T-helper 1 cell treated with Interleukin-12 subunit alpha and Interleukin-12 subunit beta and Interleukin-4 antibody, amounts not matched to agents 30 μg/mL and 1 μg/mL, for 36 hours (primary cell): ENCODE measurements around the gene PRKRA.
"Not testable (repeated sequence)": the region's sequence is repeated elsewhere in the genome, so short reads cannot be mapped to it uniquely, and the experiment has no call there.

ENCODE experiments used
- H3K27ac Mint-ChIP-seq: one replicate; pipeline ENCODE4 v1.8.0; 2021; ENCODE audit warnings: mild to moderate bottlenecking, mixed read lengths
- H3K27me3 Mint-ChIP-seq: one replicate; pipeline ENCODE4 v1.8.0; 2021; ENCODE audit warnings: low read depth, mixed read lengths
- H3K36me3 Mint-ChIP-seq: one replicate; pipeline ENCODE4 v1.8.0; 2021; ENCODE audit warnings: low read depth, mixed read lengths
- H3K4me1 Mint-ChIP-seq: one replicate; pipeline ENCODE4 v1.8.0; 2021; ENCODE audit warnings: low read depth, mixed read lengths
- H3K4me3 Mint-ChIP-seq: one replicate; pipeline ENCODE4 v1.8.0; 2021; ENCODE audit warnings: mild to moderate bottlenecking, moderate library complexity, mixed read lengths
- H3K9me3 Mint-ChIP-seq: one replicate; pipeline ENCODE4 v1.8.0; 2021; ENCODE audit warnings: mixed read lengths

Gene PRKRA

DNA sequence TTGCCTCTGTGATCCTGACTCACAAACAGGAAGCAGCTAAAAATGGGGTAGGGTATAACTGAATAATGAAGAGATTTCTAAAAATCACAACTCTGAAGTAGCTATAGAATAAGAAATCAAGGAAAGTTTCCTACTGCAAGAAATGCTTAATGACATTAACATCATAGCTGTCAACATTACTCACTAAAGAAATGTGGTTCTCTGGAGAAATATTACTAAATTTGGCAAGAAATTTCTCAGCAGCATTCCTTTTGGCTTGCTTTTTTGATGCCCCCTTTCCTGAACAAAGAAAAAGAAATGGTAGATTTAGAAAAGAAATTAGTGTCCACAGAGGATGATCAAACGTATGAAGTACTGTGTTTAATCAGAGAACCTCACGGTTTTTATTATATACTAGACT, 9.5 kb downstream of the PRKRA start:
- H3K4me1 Mint-ChIP-seq: peaks cover 3% of the 10 kb centered on the region
- H3K36me3 Mint-ChIP-seq: peaks cover 45% of the 10 kb centered on the region
- H3K27me3 Mint-ChIP-seq: no peaks in the 10 kb centered on the region
- H3K4me3 Mint-ChIP-seq: no peak overlapping the region
- no peak overlapping the region for H3K27ac Mint-ChIP-seq
- no peaks in the 10 kb centered on the region for H3K9me3 Mint-ChIP-seq

DNA sequence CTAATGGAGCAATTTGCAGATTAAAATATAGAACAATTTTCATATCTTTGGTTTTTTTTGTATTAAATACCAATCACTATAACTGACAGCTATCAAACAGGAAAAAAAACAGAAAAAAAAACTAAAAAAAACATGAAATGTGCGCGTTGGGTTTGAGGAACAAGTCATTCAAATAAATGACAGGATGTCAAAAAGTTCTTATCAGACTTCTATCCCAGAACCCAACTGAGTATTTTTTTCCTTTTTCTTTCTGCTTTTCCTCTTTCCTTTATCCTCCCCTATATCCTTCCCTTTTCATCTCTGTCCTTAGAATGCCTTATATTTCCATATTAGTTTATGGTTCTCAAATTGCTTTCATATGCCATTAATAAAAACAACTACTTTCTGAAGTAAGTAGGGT, 14.3 kb downstream of the PRKRA start:
- peaks cover 3% of the 10 kb centered on the region for H3K4me1 Mint-ChIP-seq
- H3K27ac Mint-ChIP-seq: no peak overlapping the region
- no peaks in the 10 kb centered on the region for H3K27me3 Mint-ChIP-seq
- H3K9me3 Mint-ChIP-seq: no peaks in the 10 kb centered on the region
- H3K4me3 Mint-ChIP-seq: no peak overlapping the region
- H3K36me3 Mint-ChIP-seq: peaks cover 39% of the 10 kb centered on the region

DNA sequence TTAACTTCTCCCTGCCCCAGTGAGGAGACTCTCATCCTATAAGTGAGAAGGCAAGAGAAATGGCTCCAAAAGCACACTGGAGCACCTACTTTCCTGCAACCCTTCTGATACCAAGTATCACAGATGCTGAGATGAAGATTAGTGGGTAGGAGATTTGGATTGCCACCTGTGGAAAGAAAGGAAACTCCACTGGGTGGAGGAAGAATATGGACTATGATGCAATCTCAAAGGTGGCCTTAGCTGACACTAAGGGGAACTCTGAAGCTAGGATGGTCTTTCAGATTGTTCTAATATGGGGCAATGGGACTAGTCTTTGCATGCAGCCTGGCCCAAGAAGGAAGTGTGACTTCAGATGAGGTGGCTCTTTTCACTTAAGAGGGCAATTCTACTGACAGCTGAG, 21.6 kb downstream of the PRKRA start:
- Mint-ChIP-seq H3K9me3 (peaks cover 15% of the 10 kb centered on the region), H3K4me1 (peaks cover 3% of the 10 kb centered on the region), H3K36me3 (peaks cover 52% of the 10 kb centered on the region), H3K4me3 (no peak overlapping the region), H3K27ac (no peak overlapping the region), H3K27me3 (no peaks in the 10 kb centered on the region)

DNA sequence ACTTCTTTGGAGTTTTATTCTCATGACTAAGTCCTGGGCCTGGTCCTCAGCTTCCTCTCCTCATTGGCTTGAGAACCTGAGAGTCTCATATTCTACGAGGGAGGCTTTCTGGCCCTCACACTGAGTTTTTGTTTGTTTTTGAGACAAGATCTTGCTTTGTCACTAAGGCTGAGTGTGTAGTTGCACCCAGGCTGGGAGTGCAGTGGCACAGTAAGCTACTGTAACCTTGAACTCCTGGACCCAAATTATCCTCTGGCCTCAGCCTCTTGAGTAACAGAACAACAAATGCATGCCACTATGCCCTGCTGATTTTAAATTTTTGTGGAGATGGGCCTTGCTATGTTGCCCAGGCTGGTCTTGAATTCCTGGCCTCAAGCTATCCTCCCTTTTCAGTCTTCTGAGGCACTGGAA, 22.6 kb downstream of the PRKRA start:
- no peak overlapping the region for H3K4me3 Mint-ChIP-seq
- H3K27ac Mint-ChIP-seq: peak overlapping the region; percentile 18
- no peaks in the 10 kb centered on the region for H3K27me3 Mint-ChIP-seq
- peaks cover 3% of the 10 kb centered on the region for H3K4me1 Mint-ChIP-seq
- H3K9me3 Mint-ChIP-seq: peaks cover 17% of the 10 kb centered on the region
- peaks cover 54% of the 10 kb centered on the region for H3K36me3 Mint-ChIP-seq

DNA sequence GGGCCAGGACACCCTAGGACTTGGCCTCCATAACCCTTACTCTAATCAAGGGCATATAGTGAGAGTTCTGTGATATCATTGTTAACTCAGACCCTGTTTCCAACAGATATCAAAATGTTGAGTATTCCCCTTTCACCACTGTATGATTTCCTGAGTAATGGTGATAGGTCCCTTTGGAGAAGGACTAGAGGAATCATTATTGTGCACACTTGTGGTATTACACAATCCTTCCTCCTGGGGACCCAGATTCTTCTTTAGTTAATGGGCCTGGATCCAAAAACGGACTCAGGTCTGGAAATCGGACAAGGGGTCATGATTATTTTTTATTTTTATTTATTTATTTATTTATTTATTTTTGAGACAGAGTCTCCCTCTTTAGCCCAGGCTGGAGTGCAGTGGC, 23.5 kb downstream of the PRKRA start:
- Mint-ChIP-seq H3K9me3 (peaks cover 17% of the 10 kb centered on the region), H3K36me3 (peaks cover 58% of the 10 kb centered on the region), H3K27ac (no peak overlapping the region), H3K4me1 (peaks cover 3% of the 10 kb centered on the region), H3K4me3 (no peak overlapping the region), H3K27me3 (no peaks in the 10 kb centered on the region)

DNA sequence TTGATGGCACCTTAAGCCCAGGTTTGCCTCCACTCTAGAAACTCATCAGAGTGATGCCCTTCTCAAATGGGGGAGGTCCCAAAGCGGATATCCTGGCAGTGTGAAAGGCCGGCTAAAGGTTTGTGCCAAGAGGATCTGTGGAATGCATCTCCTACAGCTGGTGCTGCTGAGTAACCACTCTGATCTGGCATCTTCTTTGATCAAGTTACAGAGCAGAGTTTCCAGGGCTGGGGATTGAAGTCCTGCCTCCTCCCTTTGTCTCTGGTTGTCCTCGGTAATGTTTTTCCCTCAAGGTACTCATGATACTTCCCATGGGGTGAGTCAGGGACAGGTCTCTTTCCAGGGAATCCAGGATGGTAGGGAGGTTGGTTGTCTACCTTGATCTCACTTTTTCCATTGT, 24.6 kb downstream of the PRKRA start:
- H3K9me3 Mint-ChIP-seq: peaks cover 17% of the 10 kb centered on the region
- no peaks in the 10 kb centered on the region for H3K27me3 Mint-ChIP-seq
- H3K4me1 Mint-ChIP-seq: peaks cover 3% of the 10 kb centered on the region
- H3K4me3 Mint-ChIP-seq: no peak overlapping the region
- H3K27ac Mint-ChIP-seq: no peak overlapping the region
- H3K36me3 Mint-ChIP-seq: peaks cover 52% of the 10 kb centered on the region

DNA sequence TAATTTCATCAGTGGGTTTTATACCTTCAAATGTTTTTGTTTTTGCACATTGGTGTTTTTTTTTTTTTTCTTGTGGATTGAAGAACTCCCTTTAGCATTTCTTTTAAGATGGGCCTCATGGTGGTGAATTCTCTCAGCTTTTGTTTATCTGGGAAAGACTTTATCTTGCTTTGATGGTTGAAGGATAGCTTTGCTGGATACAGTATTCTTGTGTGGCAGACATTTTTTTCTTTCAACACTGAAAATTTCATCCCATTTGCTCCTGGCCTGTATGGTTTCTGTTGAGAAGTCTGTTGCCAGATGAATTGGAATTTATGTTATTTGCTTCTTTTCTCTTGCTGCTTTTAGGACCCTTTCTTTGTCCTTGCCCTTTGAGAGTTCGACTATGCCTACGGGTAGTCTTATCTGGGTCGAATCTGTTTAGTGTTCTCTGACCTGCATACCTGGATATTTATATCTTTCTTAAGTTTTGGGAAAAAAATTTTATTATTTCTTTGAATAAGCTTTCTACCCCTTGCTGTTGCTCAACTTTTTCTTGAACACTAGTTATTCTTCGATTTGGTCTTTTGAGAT, 25.6 kb downstream of the PRKRA start:
- Mint-ChIP-seq H3K4me3 (no peak overlapping the region), H3K9me3 (peaks cover 17% of the 10 kb centered on the region), H3K27ac (no peak overlapping the region), H3K36me3 (peaks cover 52% of the 10 kb centered on the region), H3K27me3 (no peaks in the 10 kb centered on the region), H3K4me1 (peaks cover 7% of the 10 kb centered on the region)

DNA sequence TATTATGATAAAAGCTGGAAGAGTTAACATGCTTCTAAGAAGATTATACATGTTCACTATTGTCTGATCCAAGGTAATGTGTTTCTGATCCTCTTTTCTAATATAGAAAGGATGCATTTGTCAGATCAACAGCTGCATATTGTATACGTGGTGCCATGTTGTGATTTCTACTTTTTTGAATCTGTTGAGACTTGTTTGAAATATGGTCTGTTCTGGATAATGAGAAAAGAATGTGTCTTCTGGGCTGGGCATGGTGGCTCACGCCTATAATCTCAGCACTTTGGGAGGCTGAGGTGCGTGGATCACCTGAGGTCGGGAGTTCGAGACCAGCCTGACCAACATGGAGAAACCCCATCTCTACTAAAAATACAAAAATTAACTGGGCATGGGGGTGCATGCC, 27.2 kb downstream of the PRKRA start:
- H3K27ac Mint-ChIP-seq, H3K4me3 Mint-ChIP-seq, H3K27me3 Mint-ChIP-seq: not testable (repeated sequence)
- H3K4me1 Mint-ChIP-seq: peaks cover 11% of the 10 kb centered on the region
- H3K36me3 Mint-ChIP-seq: peaks cover 43% of the 10 kb centered on the region
- H3K9me3 Mint-ChIP-seq: peaks cover 17% of the 10 kb centered on the region

DNA sequence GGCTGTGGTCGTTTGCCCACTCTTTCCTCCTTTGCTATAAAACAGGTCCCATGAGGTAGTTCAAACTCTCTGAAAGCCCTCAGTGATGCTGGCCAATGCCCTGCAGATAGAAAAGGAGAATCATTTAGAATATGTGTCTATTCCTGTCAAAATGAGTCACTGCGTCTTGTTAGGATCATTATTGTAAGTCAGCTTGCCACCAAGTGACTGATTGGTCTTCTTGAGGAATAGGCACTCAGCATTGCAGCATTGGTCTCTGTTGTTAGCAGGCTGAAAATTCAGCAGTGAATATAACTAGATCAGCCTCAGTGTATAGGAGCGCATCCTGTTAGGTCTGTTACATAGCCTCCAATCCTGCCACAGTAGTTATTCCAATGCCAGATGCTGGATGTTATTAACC, 28.9 kb downstream of the PRKRA start:
- Mint-ChIP-seq H3K27me3 (no peaks in the 10 kb centered on the region), H3K4me3 (no peak overlapping the region), H3K27ac (no peak overlapping the region), H3K9me3 (peaks cover 17% of the 10 kb centered on the region), H3K36me3 (peaks cover 36% of the 10 kb centered on the region), H3K4me1 (peaks cover 16% of the 10 kb centered on the region)

DNA sequence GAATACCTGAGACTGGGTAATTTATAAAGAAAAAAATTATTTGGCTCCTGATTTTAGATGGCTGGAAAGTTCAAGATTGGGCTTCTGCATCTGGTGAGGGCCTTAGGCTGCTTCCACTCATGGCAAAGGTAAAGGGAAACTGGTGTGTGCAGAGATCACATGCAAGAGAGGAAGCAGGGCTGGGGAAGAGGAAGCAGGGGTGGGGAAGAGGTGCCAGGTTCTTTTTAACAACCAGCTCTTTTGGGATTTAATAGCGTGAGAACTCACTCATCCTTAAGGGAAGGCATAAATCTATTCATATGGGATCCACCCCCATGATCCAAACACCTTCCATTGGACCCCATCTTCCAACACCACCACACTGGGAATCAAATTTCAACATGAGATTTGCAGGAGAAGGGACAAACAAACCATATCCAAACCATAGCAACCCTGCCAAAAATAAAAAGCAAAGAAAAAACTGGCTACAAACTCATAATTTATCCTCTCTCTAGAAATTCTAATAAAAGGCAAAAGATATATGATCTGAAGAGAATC, 30.4 kb downstream of the PRKRA start:
- H3K9me3 Mint-ChIP-seq: peaks cover 9% of the 10 kb centered on the region
- H3K27ac Mint-ChIP-seq: no peak overlapping the region
- H3K4me1 Mint-ChIP-seq: peaks cover 22% of the 10 kb centered on the region
- no peak overlapping the region for H3K4me3 Mint-ChIP-seq
- H3K27me3 Mint-ChIP-seq: no peaks in the 10 kb centered on the region
- peaks cover 25% of the 10 kb centered on the region for H3K36me3 Mint-ChIP-seq

DNA sequence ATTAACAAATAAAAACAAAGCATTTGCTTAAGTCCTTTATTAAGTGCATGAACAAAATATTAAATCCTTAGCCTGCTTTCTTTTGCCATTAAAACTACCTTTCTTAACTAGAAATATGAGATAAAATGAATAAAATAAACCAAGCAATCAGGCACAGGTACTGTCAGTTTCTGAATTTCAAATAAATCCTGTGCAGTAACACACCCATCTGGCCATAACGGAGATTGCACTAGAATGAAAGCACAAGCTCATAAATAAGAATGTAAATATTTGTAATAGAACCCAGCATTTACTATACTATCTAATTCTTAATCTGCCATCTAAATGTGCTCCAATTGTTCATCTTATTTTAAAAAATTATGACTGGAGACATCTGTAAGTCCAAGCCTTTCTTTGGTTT, 31.9 kb downstream of the PRKRA start:
- Mint-ChIP-seq H3K9me3 (no peaks in the 10 kb centered on the region), H3K36me3 (peaks cover 12% of the 10 kb centered on the region), H3K4me3 (no peak overlapping the region), H3K27me3 (no peaks in the 10 kb centered on the region), H3K27ac (no peak overlapping the region), H3K4me1 (peaks cover 30% of the 10 kb centered on the region)

DNA sequence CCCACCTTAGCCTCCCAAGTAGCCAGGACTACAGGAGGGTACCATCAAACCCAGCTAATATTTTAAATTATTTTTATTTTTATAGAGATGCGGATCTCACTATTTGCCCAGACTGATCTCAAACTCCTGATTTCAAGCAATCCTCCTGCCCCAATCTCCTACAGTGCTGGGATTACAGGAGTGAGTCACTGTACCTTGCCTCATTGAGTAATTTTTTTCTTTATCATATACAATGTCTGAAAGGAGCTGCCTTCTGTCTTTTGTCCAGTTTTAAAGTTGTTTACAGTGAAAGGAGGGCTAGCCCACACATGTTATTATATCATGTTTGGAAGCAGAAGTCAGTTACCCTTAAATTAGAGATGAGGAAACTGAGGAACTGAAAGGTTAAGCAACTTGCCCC, 32.5 kb downstream of the PRKRA start:
- H3K4me1 Mint-ChIP-seq: peaks cover 32% of the 10 kb centered on the region
- H3K27ac Mint-ChIP-seq: no peak overlapping the region
- H3K36me3 Mint-ChIP-seq: peaks cover 12% of the 10 kb centered on the region
- H3K9me3 Mint-ChIP-seq: no peaks in the 10 kb centered on the region
- no peaks in the 10 kb centered on the region for H3K27me3 Mint-ChIP-seq
- H3K4me3 Mint-ChIP-seq: no peak overlapping the region

DNA sequence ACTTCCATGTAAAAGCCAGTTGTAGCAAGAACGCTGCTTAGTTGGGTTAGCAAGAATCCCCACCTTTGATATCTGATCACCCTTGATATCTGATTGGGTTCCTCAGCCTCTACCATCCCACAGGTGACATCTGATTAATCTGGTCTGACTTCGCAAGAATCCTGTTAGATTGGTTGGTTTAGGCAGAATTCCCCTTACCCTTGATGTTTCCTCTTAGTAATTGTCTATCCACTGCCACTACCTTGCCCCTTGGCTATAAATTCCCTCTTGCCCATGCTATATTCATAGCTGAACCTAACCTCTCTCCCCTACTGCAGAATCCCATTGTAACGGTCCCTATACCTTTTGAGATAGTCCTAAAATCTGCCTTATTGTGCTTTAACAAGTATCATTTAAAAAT, 33.1 kb downstream of the PRKRA start:
- Mint-ChIP-seq H3K4me1 (peaks cover 37% of the 10 kb centered on the region), H3K4me3 (no peak overlapping the region), H3K27ac (no peak overlapping the region), H3K9me3 (no peaks in the 10 kb centered on the region), H3K27me3 (no peaks in the 10 kb centered on the region), H3K36me3 (peaks cover 12% of the 10 kb centered on the region)

DNA sequence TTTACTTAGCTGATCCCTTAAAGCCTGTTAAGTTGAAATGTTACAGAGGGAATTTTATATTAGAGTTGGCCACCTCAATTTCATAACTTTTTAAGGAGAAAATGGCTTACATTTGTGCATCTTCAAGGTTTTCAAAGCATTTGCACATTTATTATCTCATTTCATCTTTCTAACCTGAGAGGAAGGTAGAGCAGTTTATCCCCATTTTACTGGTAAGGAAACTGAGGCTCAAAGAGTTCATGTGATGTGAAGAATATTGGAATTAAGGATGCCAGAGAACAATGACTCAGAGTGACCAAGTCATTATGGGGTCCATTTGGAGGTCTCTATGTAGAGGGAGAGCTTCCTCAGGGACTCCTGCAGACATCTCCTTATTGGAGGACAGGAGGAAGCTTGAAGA, 35.0 kb downstream of the PRKRA start:
- no peaks in the 10 kb centered on the region for H3K9me3 Mint-ChIP-seq
- no peak overlapping the region for H3K4me3 Mint-ChIP-seq
- H3K4me1 Mint-ChIP-seq: peaks cover 40% of the 10 kb centered on the region
- H3K36me3 Mint-ChIP-seq: peaks cover 12% of the 10 kb centered on the region
- H3K27ac Mint-ChIP-seq: no peak overlapping the region
- H3K27me3 Mint-ChIP-seq: no peaks in the 10 kb centered on the region

DNA sequence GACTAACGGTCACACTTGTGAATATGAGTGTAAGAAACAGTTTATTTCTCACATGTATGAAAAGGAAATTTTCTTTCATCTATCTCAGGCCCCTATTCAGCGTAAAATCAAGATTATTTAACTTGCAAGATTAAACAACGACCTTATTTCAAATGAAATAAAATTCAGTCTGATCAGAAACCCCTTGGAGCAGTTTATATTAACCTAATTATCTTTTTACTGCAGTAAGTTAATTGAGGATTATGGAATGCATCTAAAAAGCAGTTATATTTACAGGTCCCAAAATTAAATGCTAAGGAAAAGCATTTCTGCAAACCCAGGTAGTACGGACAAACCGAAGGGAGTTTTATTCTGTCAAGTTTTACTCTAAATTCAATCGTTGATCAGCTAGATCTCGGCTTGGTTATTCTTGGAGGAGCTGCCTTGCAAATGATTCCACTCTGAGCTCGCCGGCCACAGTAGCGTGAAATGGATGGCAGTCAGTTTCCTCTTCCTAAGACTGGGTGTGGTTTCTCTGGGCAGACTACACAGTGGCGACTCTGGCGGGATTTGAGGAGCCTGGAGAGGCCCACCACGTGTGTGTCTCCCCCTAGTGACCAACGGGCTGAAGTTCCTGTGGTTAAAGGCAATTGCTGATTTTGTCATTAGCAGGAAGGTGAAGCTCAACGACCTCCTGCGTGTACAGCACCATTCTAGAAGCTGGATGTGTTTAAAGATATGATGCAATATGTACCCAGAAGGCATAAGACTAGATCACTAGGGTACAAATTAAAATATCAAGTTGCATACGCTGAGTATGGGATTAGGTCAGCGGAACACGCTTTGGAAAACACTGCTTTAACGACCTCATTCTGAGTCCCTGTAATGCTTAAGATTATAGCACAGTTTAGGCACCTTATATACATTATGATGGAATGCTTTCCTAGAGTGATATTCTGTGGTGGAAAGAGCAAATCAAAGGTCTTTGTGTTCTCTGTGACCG, 36.4 kb downstream of the PRKRA start:
- H3K27ac Mint-ChIP-seq: peak overlapping the region; percentile 99
- no peaks in the 10 kb centered on the region for H3K9me3 Mint-ChIP-seq
- peaks cover 40% of the 10 kb centered on the region for H3K4me1 Mint-ChIP-seq
- H3K27me3 Mint-ChIP-seq: no peaks in the 10 kb centered on the region
- H3K36me3 Mint-ChIP-seq: peaks cover 6% of the 10 kb centered on the region
- peak overlapping the region; percentile 92 for H3K4me3 Mint-ChIP-seq
